Liver (tissue), 3 donors: Measurements from ENCODE around the gene BUB1.
"Not testable (repeated sequence)": the region's sequence is repeated elsewhere in the genome, so short reads cannot be mapped to it uniquely, and the experiment has no call there.

Source experiments
- ATF3 ChIP-seq: IDR thresholded peaks from 2 replicates; pipeline ENCODE4 v1.6.1; 2016; ENCODE audit warnings: antibody characterized with exemption
- CTCF ChIP-seq: fragments of 150-350 bp; IDR thresholded peaks from 2 replicates; pipeline ENCODE4 v1.5.1; 2017; ENCODE audit warnings: improper control_type of control experiment, low read depth, low read length; ENCODE audit not compliant: missing input control
- EGR1 ChIP-seq, 2 donors: IDR thresholded peaks; 2 replicates each; pipeline ENCODE4 v1.6.1; 2016 to 2018; ENCODE audit warnings: antibody characterized with exemption in 2 of 2, low read depth in 2 of 2
- FOXA1 ChIP-seq: IDR thresholded peaks from 2 replicates; pipeline ENCODE4 v1.6.1; 2016; ENCODE audit warnings: antibody characterized with exemption
- GABPA ChIP-seq, 2 donors: IDR thresholded peaks in 1 of 2; conservative IDR thresholded peaks in 1 of 2; 2 replicates each; pipeline ENCODE4 v1.6.1; 2016; ENCODE audit warnings: antibody characterized with exemption in 2 of 2, mild to moderate bottlenecking in 1 of 2, moderate library complexity in 1 of 2
- HNF4A ChIP-seq, 2 donors: conservative IDR thresholded peaks; 2 replicates each; pipeline ENCODE4 v1.6.1; 2016; ENCODE audit warnings: antibody characterized with exemption in 2 of 2, mild to moderate bottlenecking in 2 of 2
- MAX ChIP-seq: IDR thresholded peaks from 2 replicates; pipeline ENCODE4 v1.6.1; 2016; ENCODE audit warnings: antibody characterized with exemption
- RAD21 ChIP-seq, 2 donors: IDR thresholded peaks; 2 replicates each; pipeline ENCODE4 v1.6.1; 2016; ENCODE audit warnings: antibody characterized with exemption in 2 of 2, mild to moderate bottlenecking in 2 of 2
- REST ChIP-seq: IDR thresholded peaks from 2 replicates; pipeline ENCODE4 v1.6.1; 2016; ENCODE audit warnings: antibody characterized with exemption, mild to moderate bottlenecking
- SP1 ChIP-seq: IDR thresholded peaks from 2 replicates; pipeline ENCODE4 v1.6.1; 2018; ENCODE audit warnings: antibody characterized with exemption, mild to moderate bottlenecking
- TAF1 ChIP-seq: conservative IDR thresholded peaks from 2 replicates; pipeline ENCODE4 v1.6.1; 2016; ENCODE audit warnings: antibody characterized with exemption, mild to moderate bottlenecking
- YY1 ChIP-seq: IDR thresholded peaks from 2 replicates; pipeline ENCODE4 v1.6.1; 2016; ENCODE audit warnings: antibody characterized with exemption, mild to moderate bottlenecking
- ZBTB33 ChIP-seq: IDR thresholded peaks from 2 replicates; pipeline ENCODE4 v1.6.1; 2016; ENCODE audit warnings: antibody characterized with exemption
- donor health status: healthy.
- donor health status: healthy.

- TF ChIP-seq YY1; CTCF; RAD21 (IDR thresholded peaks at IDR 0.05); EGR1 (IDR thresholded peaks at IDR 0.05; ENCODE audit: low read depth in 2 of 2); ZBTB33; MAX; HNF4A (conservative IDR thresholded peaks at IDR 0.05); REST; FOXA1; SP1; ATF3; GABPA (IDR thresholded peaks at IDR 0.05 in 1 of 2, conservative IDR thresholded peaks at IDR 0.05 in 1 of 2); TAF1: not testable (repeated sequence)
Measured at GRCh38 chr2:110635949-110636628, 41.8 kb downstream of the BUB1 start.
